ENCODE data around the gene NEK6.
"Not testable (repeated sequence)": the region's sequence is repeated elsewhere in the genome, so short reads cannot be mapped to it uniquely, and the experiment has no call there.

Gene NEK6

DNA sequence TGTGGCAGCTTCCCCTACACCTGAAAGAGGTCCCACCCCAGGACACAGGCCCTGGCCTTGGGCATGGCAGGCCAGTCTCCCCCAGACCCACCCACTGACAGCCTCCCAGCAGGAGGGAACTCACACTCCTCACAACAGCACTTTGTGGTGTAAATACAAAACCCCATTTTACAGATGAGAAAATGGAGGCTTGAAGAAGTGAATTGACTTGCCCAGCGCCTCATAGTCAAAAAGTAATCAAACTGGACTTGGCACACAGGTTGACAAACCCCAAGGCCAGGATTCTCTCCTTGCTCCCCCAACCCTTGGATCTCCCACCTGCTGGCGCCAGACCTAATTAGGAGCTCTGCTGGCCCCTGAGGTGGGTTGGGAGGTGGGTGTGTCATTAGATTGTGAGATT is 29.2 kb upstream of the NEK6 start:
- TF ChIP-seq CTCF (IDR thresholded peaks at IDR 0.05; ENCODE audit: low read depth, low read length) (no peak), MYC (IDR thresholded peaks at IDR 0.05; ENCODE audit: low read depth, low read length) (no peak), POLR2A (IDR thresholded peaks at IDR 0.05; ENCODE audit: extremely low read depth, insufficient read length) (no peak)
- TF ChIP-seq, protein P1, sequence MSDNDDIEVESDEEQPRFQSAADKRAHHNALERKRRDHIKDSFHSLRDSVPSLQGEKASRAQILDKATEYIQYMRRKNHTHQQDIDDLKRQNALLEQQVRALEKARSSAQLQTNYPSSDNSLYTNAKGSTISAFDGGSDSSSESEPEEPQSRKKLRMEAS (IDR thresholded peaks at IDR 0.05; ENCODE audit: low read depth, low read length), result no peak
- DNase-seq (ENCODE audit: low read depth), result no peak
- no peak overlapping the region for H3K4me3 ChIP-seq (ENCODE audit: low read depth, low read length)

GRCh38 chr9:124231095-124231737 is 26.5 kb upstream of the NEK6 start:
- TF ChIP-seq POLR2A (IDR thresholded peaks at IDR 0.05; ENCODE audit: extremely low read depth, insufficient read length) (no peak), CTCF (IDR thresholded peaks at IDR 0.05; ENCODE audit: low read depth, low read length) (no peak), MYC (IDR thresholded peaks at IDR 0.05; ENCODE audit: low read depth, low read length) (no peak)
- TF ChIP-seq, protein P1 (IDR thresholded peaks at IDR 0.05; ENCODE audit: low read depth, low read length), result peak; percentile 32; the same call in 1 of the 2 replicates
- no peak overlapping the region for H3K4me3 ChIP-seq (ENCODE audit: low read depth, low read length)
- no peak for DNase-seq (ENCODE audit: low read depth)

- no peak overlapping the region for H3K4me3 ChIP-seq (ENCODE audit: low read depth, low read length)
- DNase-seq (ENCODE audit: low read depth), result no peak
- TF ChIP-seq, protein P1 (IDR thresholded peaks at IDR 0.05; ENCODE audit: low read depth, low read length), result no peak
- no peak for TF ChIP-seq MYC (IDR thresholded peaks at IDR 0.05; ENCODE audit: low read depth, low read length)
Observed at GRCh38 chr9:124238546-124239140, 19.1 kb upstream of the NEK6 start.

DNA sequence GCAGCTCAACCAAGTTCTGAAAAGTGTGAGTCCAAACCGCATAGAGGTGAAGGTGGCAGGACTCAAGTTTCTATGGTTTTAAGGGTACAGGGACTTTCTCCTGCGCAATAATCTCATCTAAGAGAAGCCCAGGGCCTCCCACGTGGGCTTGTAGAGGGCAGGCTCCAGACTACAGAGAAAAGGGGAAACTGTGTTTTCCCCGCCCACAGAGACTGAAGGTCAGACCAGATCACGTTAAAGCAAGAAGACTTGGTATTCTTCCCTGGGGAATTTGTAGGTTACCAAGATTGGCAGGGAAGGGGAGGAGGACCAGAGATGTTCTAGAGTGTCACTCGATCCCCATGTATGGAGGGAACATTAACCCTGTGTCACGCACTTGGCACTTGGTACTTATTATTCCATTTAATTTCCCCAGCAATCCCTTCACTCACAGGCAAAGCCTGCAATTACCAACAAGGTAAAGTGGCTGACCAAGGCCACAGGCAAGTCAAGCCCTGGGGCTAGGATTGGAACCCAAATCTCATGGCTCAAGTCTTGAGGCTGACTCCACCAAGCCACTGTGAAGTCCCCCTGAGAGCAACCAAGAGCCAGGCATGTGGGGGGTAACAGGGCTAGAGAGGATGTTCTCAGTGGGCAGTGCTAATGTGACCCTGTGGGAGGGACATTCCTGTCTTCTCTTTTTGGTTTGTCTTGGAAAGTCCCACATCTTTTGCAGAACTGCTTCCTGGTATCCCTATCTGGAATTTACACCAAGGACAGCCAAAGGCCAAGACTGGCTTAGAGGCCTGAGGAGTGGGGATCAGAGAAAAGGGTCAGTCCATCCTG is 18.3 kb upstream of the NEK6 start:
- peak; percentile 94 for DNase-seq (ENCODE audit: low read depth)
- TF ChIP-seq POLR2A (IDR thresholded peaks at IDR 0.05; ENCODE audit: extremely low read depth, insufficient read length) (no peak), CTCF (IDR thresholded peaks at IDR 0.05; ENCODE audit: low read depth, low read length) (no peak), MYC (IDR thresholded peaks at IDR 0.05; ENCODE audit: low read depth, low read length) (peak; percentile 76)
- TF ChIP-seq, protein P1 (IDR thresholded peaks at IDR 0.05; ENCODE audit: low read depth, low read length), result peak; percentile 92
- no peak overlapping the region for H3K4me3 ChIP-seq (ENCODE audit: low read depth, low read length)

DNA sequence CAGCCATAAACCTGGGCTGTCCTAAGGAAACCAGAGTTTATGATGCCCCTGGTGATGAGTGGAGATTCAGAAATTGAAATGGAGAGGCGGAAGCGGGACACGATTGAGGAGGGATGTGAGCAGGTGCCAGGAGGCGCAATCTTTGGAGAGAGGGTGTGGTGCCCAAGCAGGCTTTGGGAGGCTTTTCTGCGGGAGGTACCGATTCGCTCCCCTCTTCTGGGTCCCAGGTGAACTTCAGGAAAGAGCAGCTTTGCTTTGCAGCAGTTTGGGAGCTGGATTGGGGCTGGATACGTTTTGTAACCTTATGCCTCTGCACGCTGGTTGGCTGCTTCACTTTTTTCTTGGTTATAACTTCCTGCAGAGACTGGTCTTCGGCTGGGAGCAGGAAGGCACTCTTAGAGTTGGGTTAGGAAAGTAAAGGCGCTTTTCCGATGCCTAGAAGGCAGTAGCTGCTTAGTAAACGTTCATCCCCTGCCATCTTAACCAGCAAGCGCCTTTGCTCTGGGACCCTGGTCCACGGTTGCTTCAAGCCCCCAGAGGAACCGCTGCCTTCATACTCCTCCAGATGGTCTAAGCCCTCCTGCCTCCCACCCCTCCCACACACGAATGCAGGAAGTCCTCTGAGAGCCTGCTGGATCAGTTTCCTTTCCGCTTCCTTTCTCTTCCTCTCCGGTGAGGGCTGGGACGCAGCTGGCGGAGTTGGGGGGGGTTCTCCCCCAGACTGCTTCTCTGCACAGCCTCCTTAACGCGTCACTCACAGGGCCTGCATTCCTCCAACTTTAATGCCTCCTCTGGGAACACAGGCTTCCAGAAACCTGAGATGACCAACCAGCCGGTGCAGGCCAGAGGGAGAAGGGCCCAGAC is 15.2 kb upstream of the NEK6 start:
- H3K4me3 ChIP-seq (ENCODE audit: low read depth, low read length), result no peak overlapping the region
- peak; percentile 67 for DNase-seq (ENCODE audit: low read depth)
- TF ChIP-seq CTCF (IDR thresholded peaks at IDR 0.05; ENCODE audit: low read depth, low read length) (no peak), POLR2A (IDR thresholded peaks at IDR 0.05; ENCODE audit: extremely low read depth, insufficient read length) (no peak), MYC (IDR thresholded peaks at IDR 0.05; ENCODE audit: low read depth, low read length) (no peak; the same call in 1 of the 2 replicates)
- TF ChIP-seq, protein P1 (IDR thresholded peaks at IDR 0.05; ENCODE audit: low read depth, low read length), result no peak

GRCh38 chr9:124247393-124247792 is 10.4 kb upstream of the NEK6 start:
- DNase-seq (ENCODE audit: low read depth); H3K4me3 ChIP-seq (ENCODE audit: low read depth, low read length): not testable (repeated sequence)

Measured in NB4 (cell line).